ENCODE data around the gene H2BK1.

The H2BK1 gene

DNA sequence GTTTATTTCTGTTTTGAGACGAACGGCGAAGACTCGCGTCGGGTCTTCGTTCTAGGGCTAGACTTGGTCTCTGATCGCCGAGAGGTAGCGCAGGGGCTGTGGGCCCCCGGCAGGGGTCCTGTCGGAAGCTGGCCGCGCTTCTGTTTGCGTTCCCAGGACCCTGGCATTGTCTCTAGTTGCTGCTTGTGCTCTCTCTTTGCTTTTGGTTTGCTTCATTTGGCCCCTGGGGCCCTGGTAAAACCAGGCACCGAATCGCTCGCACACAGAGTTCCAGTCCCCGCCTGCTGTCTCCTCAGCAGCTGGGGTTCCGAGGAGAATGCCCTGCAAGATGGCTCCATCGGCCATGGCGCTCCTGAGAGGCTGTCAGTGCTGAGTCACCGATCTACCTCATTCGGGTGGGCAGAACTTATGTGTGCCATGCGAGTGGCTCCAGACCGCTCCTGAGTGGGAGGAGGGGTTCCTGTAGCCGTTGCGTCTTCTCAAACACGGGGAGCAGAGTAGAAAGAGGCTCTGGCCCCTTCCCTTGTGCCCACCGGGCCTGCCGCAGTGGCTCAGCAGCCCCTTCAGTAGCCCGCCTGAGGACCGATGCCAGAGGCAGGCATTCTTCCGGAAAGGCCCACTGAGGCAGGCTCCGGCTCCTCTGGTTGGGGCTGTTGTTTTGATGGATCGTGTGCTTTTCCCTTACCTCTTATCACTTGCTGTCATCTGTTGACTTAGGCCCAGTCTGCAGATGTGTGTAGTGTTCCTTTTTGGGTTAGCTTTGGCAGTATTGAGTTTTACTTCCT lies 22.8 kb upstream of the H2BK1 start:
- Mint-ChIP-seq H3K27me3 (peaks cover 19% of the 10 kb centered on the region), H3K4me1 (peaks cover 37% of the 10 kb centered on the region), H3K4me3 (peak overlapping the region; percentile 100), H3K9me3 (no peaks in the 10 kb centered on the region), H3K36me3 (peaks cover 24% of the 10 kb centered on the region), H3K27ac (peak overlapping the region; percentile 98)
- CTCF ChIA-PET = interaction anchor here (0.8 to 4.3 kb wide), 4 partner anchors 11 to 270 kb away, joined by 3 to 39 read pairs (median 4); no protein-coding TSS in a partner anchor
- DNase-seq = peak; percentile 78

DNA sequence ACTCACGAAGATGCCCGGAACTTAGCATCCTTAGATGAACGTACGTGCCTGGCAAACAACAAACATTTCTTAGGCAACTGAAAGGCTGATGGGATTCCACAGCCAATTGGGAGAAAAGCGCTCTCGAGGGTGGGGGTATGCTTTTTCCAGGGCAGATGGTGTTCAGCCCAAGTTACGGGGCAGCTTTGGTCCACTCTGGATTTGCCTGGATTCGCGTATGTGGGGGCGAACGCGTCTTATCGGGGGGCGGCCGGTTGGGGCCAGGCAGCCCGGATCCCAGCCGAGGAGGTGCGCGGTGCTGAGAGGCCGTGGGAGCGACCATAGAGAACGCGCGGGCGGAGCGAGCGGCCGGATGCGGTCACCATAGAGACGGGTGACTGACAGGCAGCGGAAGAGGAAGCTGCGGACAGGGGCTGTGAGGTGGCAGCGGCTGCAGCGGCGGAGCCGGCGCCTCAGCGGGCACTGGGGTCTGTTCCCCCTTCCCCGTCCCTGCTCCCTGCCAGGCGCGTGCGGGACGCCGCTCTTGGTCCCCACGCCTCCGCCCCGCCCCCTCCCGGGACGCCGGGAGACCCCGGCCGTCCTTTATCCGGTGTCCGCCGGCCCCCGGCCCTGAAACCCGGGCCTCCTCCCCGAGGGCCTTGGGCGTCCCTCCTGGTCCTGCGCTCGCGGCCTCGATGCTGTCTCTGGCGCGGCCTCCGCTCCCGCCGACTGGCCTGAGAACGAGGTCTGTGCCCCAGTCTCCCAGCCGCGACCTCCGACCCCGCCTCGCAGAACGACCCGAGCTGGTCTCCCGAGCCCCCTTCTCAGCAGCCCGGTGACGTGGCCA lies 22.0 kb upstream of the H2BK1 start, which contains the start of gene CHPF2:
Gene CHPF2, plus strand, starts transcription at position 393 of the 826 bp plus-strand sequence. CDS start 1,529 bp downstream, outside the sequence.
- peaks cover 44% of the 10 kb centered on the region for H3K4me1 Mint-ChIP-seq
- CTCF ChIA-PET = interaction anchor here (0.8 to 4.3 kb wide), 4 partner anchors 11 to 270 kb away, joined by 3 to 39 read pairs (median 4); no protein-coding TSS in a partner anchor
- H3K27me3 Mint-ChIP-seq = peaks cover 19% of the 10 kb centered on the region
- DNase-seq = peak; percentile 95
- H3K9me3 Mint-ChIP-seq = no peaks in the 10 kb centered on the region
- H3K36me3 Mint-ChIP-seq = peaks cover 24% of the 10 kb centered on the region
- peak within 1 kb of the TSS; percentile 100 for H3K4me3 Mint-ChIP-seq
- H3K27ac Mint-ChIP-seq = peak within 1 kb of the TSS; percentile 98

DNA sequence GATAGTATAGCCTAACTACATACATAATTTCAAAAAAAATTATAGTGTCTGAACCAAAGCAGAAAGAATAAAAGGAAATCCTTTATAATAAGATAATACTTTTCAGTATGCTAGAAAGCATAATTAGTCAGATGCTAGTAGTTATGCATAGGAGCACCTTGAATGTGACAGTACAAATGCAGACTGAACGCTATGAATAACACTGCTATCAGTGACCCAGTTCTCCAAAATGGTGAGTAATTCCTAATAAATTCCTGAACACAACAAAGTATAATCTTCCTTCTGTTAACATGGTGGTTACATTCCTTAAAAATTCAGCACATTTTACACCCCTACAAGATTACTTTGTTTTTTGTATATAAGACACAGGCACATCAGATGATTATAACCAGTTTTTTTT lies 20.8 kb upstream of the H2BK1 start:
- Mint-ChIP-seq H3K4me3 (peak overlapping the region; percentile 100), H3K4me1 (peaks cover 56% of the 10 kb centered on the region), H3K27ac (no peak overlapping the region), H3K36me3 (peaks cover 18% of the 10 kb centered on the region), H3K9me3 (no peaks in the 10 kb centered on the region), H3K27me3 (peaks cover 19% of the 10 kb centered on the region)
- DNase-seq = no peak
- CTCF ChIA-PET = interaction anchor here (1.5 kb wide), 1 partner anchor 13 kb away, joined by 5 read pairs; no protein-coding TSS in a partner anchor

DNA sequence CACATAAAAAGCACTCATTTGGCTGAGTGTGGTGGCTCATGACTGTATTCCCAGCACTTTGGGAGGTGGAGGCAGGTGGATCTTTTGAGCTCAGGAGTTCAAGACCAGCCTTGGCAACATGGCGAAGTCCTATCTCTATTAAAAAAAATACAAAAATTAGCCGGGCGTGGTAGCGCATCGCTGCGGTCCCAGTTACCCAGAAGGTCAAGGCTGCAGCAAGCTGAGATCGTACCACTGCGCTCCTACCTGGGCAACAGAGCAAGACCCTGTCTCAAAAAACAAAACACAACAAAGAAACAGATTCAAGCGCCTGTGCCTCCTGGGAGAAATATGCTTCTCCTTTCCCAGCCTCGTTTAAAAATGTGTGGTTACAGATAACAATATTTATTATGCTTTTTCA lies 19.0 kb upstream of the H2BK1 start:
- no peak overlapping the region for H3K4me3 Mint-ChIP-seq
- peaks cover 59% of the 10 kb centered on the region for H3K4me1 Mint-ChIP-seq
- CTCF ChIA-PET = interaction anchor here (2.9 kb wide), 1 partner anchor 15 kb away, joined by 16 read pairs; no protein-coding TSS in a partner anchor

DNA sequence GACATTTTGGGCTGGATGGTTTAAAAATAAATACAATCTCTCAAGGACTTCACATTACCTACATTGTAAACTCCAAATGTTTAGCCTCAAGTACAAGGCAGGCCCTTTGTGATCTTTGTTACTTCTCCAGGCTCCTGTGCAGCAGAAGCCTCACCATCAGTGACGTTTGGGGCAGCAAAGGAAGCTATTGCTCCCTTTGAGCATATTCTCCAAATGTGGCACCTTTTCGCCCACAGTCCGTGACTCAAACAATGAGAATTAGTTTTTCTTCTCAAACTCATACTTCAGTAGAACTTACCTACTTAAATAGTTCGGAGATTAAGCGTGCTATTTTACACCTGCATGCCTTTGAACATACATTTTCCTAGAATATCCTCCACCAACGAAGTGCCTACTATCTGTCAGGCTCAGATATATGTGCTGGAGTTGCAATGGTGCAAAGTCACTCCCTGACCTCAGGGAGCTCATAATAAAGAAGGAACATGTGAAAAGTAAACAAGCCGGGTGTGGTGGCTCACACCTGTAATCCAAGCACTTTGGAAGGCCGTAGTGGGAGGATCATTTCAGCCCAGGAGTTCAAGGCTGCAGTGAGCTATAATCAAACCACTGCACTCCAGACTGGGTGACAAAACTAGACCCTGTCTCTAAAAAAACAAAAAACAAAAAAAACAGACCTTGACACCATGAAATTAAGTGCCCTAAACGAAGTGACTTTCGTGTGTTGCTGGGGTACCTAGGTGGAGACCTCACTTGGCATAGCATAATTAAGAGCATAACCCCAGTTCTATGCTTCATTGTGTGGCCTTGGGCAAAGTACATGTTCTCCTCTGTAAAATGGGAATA lies 18.0 kb upstream of the H2BK1 start:
- no peaks in the 10 kb centered on the region for H3K9me3 Mint-ChIP-seq
- peaks cover 50% of the 10 kb centered on the region for H3K4me1 Mint-ChIP-seq
- DNase-seq = no peak
- peaks cover 19% of the 10 kb centered on the region for H3K27me3 Mint-ChIP-seq
- H3K36me3 Mint-ChIP-seq = peaks cover 26% of the 10 kb centered on the region
- peak overlapping the region; percentile 89 for H3K27ac Mint-ChIP-seq
- CTCF ChIA-PET = interaction anchor here (0.9 to 2.9 kb wide), 3 partner anchors 11 to 59 kb away, joined by 3 to 16 read pairs (median 3); no protein-coding TSS in a partner anchor
- peak overlapping the region; percentile 97 for H3K4me3 Mint-ChIP-seq

More for the DNA sequence above, 19.0 kb upstream of the H2BK1 start:
- H3K36me3 Mint-ChIP-seq = peaks cover 23% of the 10 kb centered on the region
- no peak overlapping the region for H3K27ac Mint-ChIP-seq
- peaks cover 19% of the 10 kb centered on the region for H3K27me3 Mint-ChIP-seq
- no peaks in the 10 kb centered on the region for H3K9me3 Mint-ChIP-seq
- no peak for DNase-seq

DNA sequence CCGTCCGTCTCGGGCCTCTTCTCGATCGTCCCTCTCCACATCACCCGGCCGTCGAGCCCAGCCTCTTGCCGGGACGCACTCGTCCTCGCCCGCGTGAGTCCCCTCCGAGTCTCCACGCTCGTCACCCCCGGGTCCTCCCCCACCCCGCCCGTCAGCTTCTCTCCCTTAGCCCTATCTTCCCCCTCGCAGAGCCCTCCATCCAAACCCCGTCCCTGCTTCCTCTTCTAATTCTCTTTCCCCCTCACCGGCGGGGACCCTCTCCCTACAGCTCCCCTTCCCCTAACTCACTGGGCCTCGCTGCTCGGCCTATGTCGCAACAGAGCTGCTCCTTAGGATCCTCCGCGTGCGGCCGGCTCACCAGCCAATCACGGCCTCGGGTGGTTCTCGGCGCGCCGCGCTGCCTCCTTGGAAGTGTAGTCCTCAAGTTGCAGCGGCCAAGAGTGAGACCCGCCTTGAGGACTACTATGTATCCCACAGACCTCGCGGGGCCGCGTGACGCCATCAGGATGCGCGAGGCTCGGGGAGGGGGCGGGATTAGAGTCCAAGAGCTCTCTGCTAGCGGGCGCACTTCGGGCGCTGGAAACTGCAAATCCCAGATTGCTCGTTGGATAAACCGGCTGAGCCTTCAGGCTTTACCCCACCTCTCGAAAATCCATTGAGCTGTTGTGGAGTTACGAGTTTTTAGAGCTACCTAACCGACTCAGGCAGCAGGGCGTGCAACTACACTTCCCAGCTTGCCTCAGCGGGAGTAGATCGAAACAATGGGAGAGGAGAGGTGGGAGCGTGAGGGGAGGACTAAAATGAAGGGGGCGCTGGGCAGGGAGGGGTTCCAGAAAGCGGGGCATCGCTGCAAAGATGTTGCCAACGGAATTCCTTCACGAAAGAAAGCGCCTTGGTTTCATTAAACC lies 16.8 kb upstream of the H2BK1 start, which contains the start of gene ABCF2:
Gene ABCF2, minus strand, starts transcription at position 331 of the 908 bp plus-strand sequence. CDS start 747 bp downstream, outside the sequence.
- Mint-ChIP-seq H3K36me3 (peaks cover 29% of the 10 kb centered on the region), H3K4me1 (peaks cover 46% of the 10 kb centered on the region), H3K9me3 (no peaks in the 10 kb centered on the region), H3K27ac (peak within 1 kb of the TSS; percentile 89), H3K27me3 (peaks cover 17% of the 10 kb centered on the region), H3K4me3 (peak within 1 kb of the TSS; percentile 97)
- peak; percentile 99 for DNase-seq
- CTCF ChIA-PET = interaction anchor here (0.6 to 2.9 kb wide), 4 partner anchors 12 to 117 kb away, joined by 3 to 16 read pairs (median 3); no protein-coding TSS in a partner anchor

DNA sequence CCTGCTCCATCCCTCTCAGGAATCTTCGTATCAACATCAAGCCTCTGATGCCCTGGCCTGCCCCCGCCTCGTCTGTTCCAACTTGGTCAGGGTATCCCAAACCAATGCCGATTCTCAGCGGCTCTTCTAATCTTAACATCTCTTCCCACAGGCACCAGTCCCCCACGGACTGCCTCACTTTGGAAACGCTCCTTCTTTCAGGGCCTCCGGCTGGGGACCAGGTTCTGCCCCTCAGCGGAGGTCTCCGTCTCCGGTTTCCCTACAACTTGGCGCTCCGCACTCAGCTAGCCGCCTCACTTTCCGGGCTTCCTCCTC lies 16.2 kb upstream of the H2BK1 start:
- DNase-seq = no peak
- H3K36me3 Mint-ChIP-seq = peaks cover 32% of the 10 kb centered on the region
- peak overlapping the region; percentile 97 for H3K4me3 Mint-ChIP-seq
- no peaks in the 10 kb centered on the region for H3K9me3 Mint-ChIP-seq
- H3K27me3 Mint-ChIP-seq = peaks cover 11% of the 10 kb centered on the region
- CTCF ChIA-PET = interaction anchor here (0.6 to 2.9 kb wide), 3 partner anchors 18 to 116 kb away, joined by 3 to 16 read pairs (median 3); no protein-coding TSS in a partner anchor
- peaks cover 40% of the 10 kb centered on the region for H3K4me1 Mint-ChIP-seq
- peak overlapping the region; percentile 89 for H3K27ac Mint-ChIP-seq

DNA sequence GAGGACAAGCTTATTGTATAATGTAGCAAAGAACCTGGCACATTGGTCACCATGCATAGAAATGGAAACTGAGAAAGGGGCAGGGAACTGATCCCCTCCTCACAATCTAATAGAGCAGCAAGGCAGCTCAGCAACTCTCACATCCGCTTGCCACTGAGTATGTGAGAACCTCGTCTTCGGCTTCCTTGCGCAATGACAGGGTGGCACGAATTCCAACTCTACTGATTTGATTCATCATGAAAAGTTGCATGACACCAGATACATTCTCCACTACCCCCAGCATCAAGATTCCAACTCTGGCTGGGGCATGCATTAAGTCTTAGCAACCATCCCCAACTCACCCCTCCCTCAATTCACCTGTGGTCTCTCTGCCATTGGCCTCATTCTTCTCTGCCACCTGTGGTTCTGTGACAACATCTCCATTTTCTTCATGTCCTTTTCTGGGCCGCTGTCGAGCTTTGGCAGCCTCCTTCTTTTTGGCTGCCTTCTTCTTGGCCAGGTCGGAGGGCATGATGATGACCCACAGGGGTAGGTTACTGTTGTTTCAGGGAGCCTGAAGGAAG lies 15.7 kb upstream of the H2BK1 start:
- H3K4me1 Mint-ChIP-seq = peaks cover 35% of the 10 kb centered on the region
- peaks cover 11% of the 10 kb centered on the region for H3K27me3 Mint-ChIP-seq
- H3K27ac Mint-ChIP-seq = peak overlapping the region; percentile 89
- H3K9me3 Mint-ChIP-seq = no peaks in the 10 kb centered on the region
- H3K4me3 Mint-ChIP-seq = peak overlapping the region; percentile 97
- peaks cover 33% of the 10 kb centered on the region for H3K36me3 Mint-ChIP-seq
- CTCF ChIA-PET = interaction anchor here (1.7 to 1.8 kb wide), 2 partner anchors 18 to 57 kb away, joined by 3 to 17 read pairs; no protein-coding TSS in a partner anchor
- no peak for DNase-seq

DNA sequence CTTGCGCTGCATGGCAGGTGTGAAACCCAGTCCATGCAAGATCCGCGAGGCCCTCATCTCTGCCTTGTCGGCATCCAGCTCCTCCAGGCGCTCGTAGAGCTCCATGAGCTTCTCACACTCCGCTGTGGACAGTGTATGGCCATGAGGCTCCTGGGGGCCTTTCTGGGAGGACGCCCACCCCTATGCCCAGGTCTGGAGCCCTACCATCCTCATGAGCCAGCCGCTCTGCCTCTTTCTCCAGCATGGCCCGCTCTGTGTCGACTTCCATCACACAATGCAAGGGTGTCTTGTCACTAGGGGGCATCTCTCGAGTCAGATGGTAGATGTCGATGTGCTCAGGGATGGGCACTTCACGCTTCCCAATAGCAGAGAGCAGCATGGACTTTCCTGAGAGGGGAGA lies 13.4 kb upstream of the H2BK1 start:
- CTCF ChIA-PET = no interaction called here
- H3K36me3 Mint-ChIP-seq = peaks cover 44% of the 10 kb centered on the region
- no peak overlapping the region for H3K4me3 Mint-ChIP-seq
- H3K27ac Mint-ChIP-seq = no peak overlapping the region
- H3K4me1 Mint-ChIP-seq = peaks cover 35% of the 10 kb centered on the region
- no peaks in the 10 kb centered on the region for H3K9me3 Mint-ChIP-seq
- H3K27me3 Mint-ChIP-seq = no peaks in the 10 kb centered on the region
- no peak for DNase-seq

DNA sequence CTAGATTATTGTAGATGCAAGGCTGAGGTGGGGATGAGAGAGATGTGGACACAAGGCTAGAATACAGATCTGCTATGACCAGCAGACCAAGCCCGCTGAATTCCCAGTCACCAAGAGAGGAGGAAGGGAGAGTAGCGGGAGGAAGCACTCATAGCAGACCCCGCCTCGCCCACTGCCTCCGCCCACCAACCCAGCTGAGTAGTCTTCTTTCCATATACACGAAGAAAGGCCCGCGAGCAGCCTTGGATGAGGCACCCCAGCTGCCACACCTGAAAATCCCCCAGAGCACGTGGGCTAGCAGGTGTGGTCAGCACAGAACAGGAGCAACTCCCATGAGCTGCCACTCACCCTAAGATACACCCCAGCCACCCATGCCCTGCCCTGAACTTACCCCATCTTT lies 7.9 kb upstream of the H2BK1 start:
- no peak overlapping the region for H3K4me3 Mint-ChIP-seq
- H3K9me3 Mint-ChIP-seq = no peaks in the 10 kb centered on the region
- no peaks in the 10 kb centered on the region for H3K27me3 Mint-ChIP-seq
- peaks cover 53% of the 10 kb centered on the region for H3K36me3 Mint-ChIP-seq
- DNase-seq = no peak
- H3K27ac Mint-ChIP-seq = no peak overlapping the region
- no peaks in the 10 kb centered on the region for H3K4me1 Mint-ChIP-seq
- CTCF ChIA-PET = interaction anchor here (1.0 kb wide), 1 partner anchor 55 kb away, joined by 4 read pairs; no protein-coding TSS in a partner anchor

DNA sequence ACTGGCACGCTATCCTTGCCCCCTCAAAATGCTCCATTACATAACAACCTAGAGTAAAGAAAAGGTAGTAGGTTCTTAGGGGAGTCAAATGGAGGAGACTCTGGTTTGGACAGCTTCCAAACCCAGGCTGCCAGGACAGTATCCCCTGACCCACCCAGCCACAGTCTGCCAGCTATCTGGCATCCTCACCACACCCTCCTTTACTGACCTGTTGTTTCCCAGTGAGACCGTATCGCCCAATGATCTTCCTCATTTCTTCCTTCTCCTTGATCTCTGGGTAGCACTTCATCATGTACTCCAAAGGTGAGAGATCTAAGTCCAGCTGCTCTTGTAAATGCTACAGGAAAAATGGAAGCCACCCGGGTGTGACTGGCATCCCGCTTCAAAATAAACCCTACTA lies 5.1 kb upstream of the H2BK1 start:
- no peak for DNase-seq
- Mint-ChIP-seq H3K9me3 (no peaks in the 10 kb centered on the region), H3K4me3 (no peak overlapping the region), H3K4me1 (no peaks in the 10 kb centered on the region), H3K36me3 (peaks cover 44% of the 10 kb centered on the region), H3K27ac (no peak overlapping the region), H3K27me3 (no peaks in the 10 kb centered on the region)
- CTCF ChIA-PET = interaction anchor here (1.5 kb wide), 1 partner anchor 29 kb away, joined by 3 read pairs; no protein-coding TSS in a partner anchor

DNA sequence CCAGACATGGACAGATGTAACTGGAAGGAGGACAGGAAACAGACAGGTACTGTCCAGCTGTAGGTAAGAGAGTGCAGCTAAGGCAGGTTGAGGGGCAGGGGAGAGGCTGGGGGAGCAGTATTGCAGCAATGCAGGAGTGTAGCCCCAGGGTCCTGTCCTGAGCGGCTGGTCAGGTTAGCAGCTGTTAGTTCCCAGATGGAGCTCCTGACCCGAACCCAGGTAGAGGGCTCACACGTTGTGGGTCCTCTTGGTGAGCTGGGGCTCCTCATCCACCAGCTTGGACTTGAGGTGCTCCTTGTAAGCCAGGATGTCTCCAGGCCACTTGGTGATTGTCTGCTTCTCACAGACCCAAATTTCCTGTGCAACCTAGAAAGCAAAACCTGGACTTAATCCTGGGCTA lies 3.5 kb upstream of the H2BK1 start:
- Mint-ChIP-seq H3K27me3 (peaks cover 2% of the 10 kb centered on the region), H3K4me1 (no peaks in the 10 kb centered on the region), H3K9me3 (no peaks in the 10 kb centered on the region), H3K4me3 (no peak overlapping the region), H3K27ac (no peak overlapping the region), H3K36me3 (peaks cover 35% of the 10 kb centered on the region)
- CTCF ChIA-PET = no interaction called here
- DNase-seq = no peak
